ENCODE data around the gene TPSG1.

TPSG1 gene

GRCh38 chr16:1218930-1219611, 6.0 kb downstream of the TPSG1 start:
- DNase-seq (ENCODE audit: low spot score in 2 of 2) (no peak), ATAC-seq (ENCODE audit: low read depth) (no peak)
- Mint-ChIP-seq H3K4me1 (no peaks in the 10 kb centered on the region), H3K27ac (no peak overlapping the region), H3K27me3 (peaks cover 11% of the 10 kb centered on the region), H3K9me3 (no peaks in the 10 kb centered on the region), H3K36me3 (no peaks in the 10 kb centered on the region), H3K4me3 (no peak overlapping the region)

GRCh38 chr16:1218061-1218929, 6.8 kb downstream of the TPSG1 start:
- DNase-seq (ENCODE audit: low spot score in 2 of 2) = no peak
- no peaks in the 10 kb centered on the region for H3K9me3 Mint-ChIP-seq
- H3K4me3 Mint-ChIP-seq = no peak overlapping the region
- no peaks in the 10 kb centered on the region for H3K36me3 Mint-ChIP-seq
- H3K27ac Mint-ChIP-seq = no peak overlapping the region
- H3K27me3 Mint-ChIP-seq = peaks cover 13% of the 10 kb centered on the region
- H3K4me1 Mint-ChIP-seq = no peaks in the 10 kb centered on the region
- ATAC-seq (ENCODE audit: low read depth) = no peak

- DNase-seq (ENCODE audit: low spot score in 2 of 2) = no peak
- Mint-ChIP-seq H3K9me3 (no peaks in the 10 kb centered on the region), H3K27me3 (peaks cover 13% of the 10 kb centered on the region), H3K4me3 (no peak overlapping the region), H3K27ac (no peak overlapping the region), H3K36me3 (no peaks in the 10 kb centered on the region), H3K4me1 (no peaks in the 10 kb centered on the region)
- no peak for ATAC-seq (ENCODE audit: low read depth)
Observed at GRCh38 chr16:1217526-1217925, 7.5 kb downstream of the TPSG1 start.

- Mint-ChIP-seq H3K4me3 (no peak overlapping the region), H3K36me3 (no peaks in the 10 kb centered on the region), H3K4me1 (no peaks in the 10 kb centered on the region), H3K27me3 (peaks cover 13% of the 10 kb centered on the region), H3K27ac (no peak overlapping the region), H3K9me3 (no peaks in the 10 kb centered on the region)
- no peak for ATAC-seq (ENCODE audit: low read depth)
- DNase-seq (ENCODE audit: low spot score in 2 of 2) = no peak
Observed at GRCh38 chr16:1216681-1217400, 8.2 kb downstream of the TPSG1 start.

- ATAC-seq (ENCODE audit: low read depth) = no peak
- Mint-ChIP-seq H3K27me3 (peaks cover 10% of the 10 kb centered on the region), H3K4me1 (no peaks in the 10 kb centered on the region), H3K9me3 (no peaks in the 10 kb centered on the region), H3K4me3 (no peak overlapping the region), H3K27ac (no peak overlapping the region), H3K36me3 (no peaks in the 10 kb centered on the region)
- DNase-seq (ENCODE audit: low spot score in 2 of 2) = no peak
Observed at GRCh38 chr16:1216296-1216619, 8.8 kb downstream of the TPSG1 start.

- Mint-ChIP-seq H3K4me1 (no peaks in the 10 kb centered on the region), H3K4me3 (no peak overlapping the region), H3K27me3 (peaks cover 10% of the 10 kb centered on the region), H3K9me3 (no peaks in the 10 kb centered on the region), H3K36me3 (no peaks in the 10 kb centered on the region), H3K27ac (no peak overlapping the region)
- no peak for DNase-seq (ENCODE audit: low spot score in 2 of 2)
- ATAC-seq (ENCODE audit: low read depth) = no peak
Observed at GRCh38 chr16:1215574-1216295, 9.3 kb downstream of the TPSG1 start.

- Mint-ChIP-seq H3K36me3 (no peaks in the 10 kb centered on the region), H3K27me3 (peaks cover 10% of the 10 kb centered on the region), H3K27ac (no peak overlapping the region), H3K4me1 (no peaks in the 10 kb centered on the region), H3K9me3 (no peaks in the 10 kb centered on the region), H3K4me3 (no peak overlapping the region)
- DNase-seq (ENCODE audit: low spot score in 2 of 2) (no peak), ATAC-seq (ENCODE audit: low read depth) (no peak)
Observed at GRCh38 chr16:1214719-1215118, 10.3 kb downstream of the TPSG1 start.

GRCh38 chr16:1213796-1214372, 11.2 kb downstream of the TPSG1 start:
- no peak for ATAC-seq (ENCODE audit: low read depth)
- H3K4me1 Mint-ChIP-seq = no peaks in the 10 kb centered on the region

GRCh38 chr16:1213231-1213630, 11.8 kb downstream of the TPSG1 start:
- DNase-seq (ENCODE audit: low spot score in 2 of 2) (no peak), ATAC-seq (ENCODE audit: low read depth) (no peak)
- Mint-ChIP-seq H3K27ac (no peak overlapping the region), H3K9me3 (no peaks in the 10 kb centered on the region), H3K36me3 (no peaks in the 10 kb centered on the region), H3K27me3 (peaks cover 10% of the 10 kb centered on the region), H3K4me3 (no peak overlapping the region), H3K4me1 (no peaks in the 10 kb centered on the region)

More at GRCh38 chr16:1213796-1214372, 11.2 kb downstream of the TPSG1 start:
- DNase-seq (ENCODE audit: low spot score in 2 of 2) = no peak
- H3K4me3 Mint-ChIP-seq = no peak overlapping the region
- no peaks in the 10 kb centered on the region for H3K36me3 Mint-ChIP-seq
- no peaks in the 10 kb centered on the region for H3K9me3 Mint-ChIP-seq
- H3K27me3 Mint-ChIP-seq = peaks cover 10% of the 10 kb centered on the region
- H3K27ac Mint-ChIP-seq = no peak overlapping the region

GRCh38 chr16:1212616-1213194, 12.4 kb downstream of the TPSG1 start:
- Mint-ChIP-seq H3K36me3 (no peaks in the 10 kb centered on the region), H3K9me3 (no peaks in the 10 kb centered on the region), H3K27me3 (peaks cover 10% of the 10 kb centered on the region), H3K27ac (no peak overlapping the region), H3K4me3 (no peak overlapping the region), H3K4me1 (no peaks in the 10 kb centered on the region)
- no peak for DNase-seq (ENCODE audit: low spot score in 2 of 2)
- no peak for ATAC-seq (ENCODE audit: low read depth)

- ATAC-seq (ENCODE audit: low read depth) = no peak
- H3K9me3 Mint-ChIP-seq = no peaks in the 10 kb centered on the region
- H3K4me3 Mint-ChIP-seq = no peak overlapping the region
- peaks cover 10% of the 10 kb centered on the region for H3K27me3 Mint-ChIP-seq
- no peak for DNase-seq (ENCODE audit: low spot score in 2 of 2)
- no peak overlapping the region for H3K27ac Mint-ChIP-seq
- no peaks in the 10 kb centered on the region for H3K36me3 Mint-ChIP-seq
- no peaks in the 10 kb centered on the region for H3K4me1 Mint-ChIP-seq
Observed at GRCh38 chr16:1211451-1212268, 13.4 kb downstream of the TPSG1 start.

GRCh38 chr16:1210461-1210860, 14.6 kb downstream of the TPSG1 start:
- Mint-ChIP-seq H3K36me3 (no peaks in the 10 kb centered on the region), H3K4me3 (no peak overlapping the region), H3K27me3 (peaks cover 5% of the 10 kb centered on the region), H3K27ac (no peak overlapping the region), H3K4me1 (no peaks in the 10 kb centered on the region), H3K9me3 (no peaks in the 10 kb centered on the region)
- ATAC-seq (ENCODE audit: low read depth) = no peak
- no peak for DNase-seq (ENCODE audit: low spot score in 2 of 2)

GRCh38 chr16:1209081-1209480, 16.0 kb downstream of the TPSG1 start:
- H3K27me3 Mint-ChIP-seq = peaks cover 2% of the 10 kb centered on the region
- H3K36me3 Mint-ChIP-seq = no peaks in the 10 kb centered on the region
- H3K9me3 Mint-ChIP-seq = no peaks in the 10 kb centered on the region
- ATAC-seq (ENCODE audit: low read depth) (no peak), DNase-seq (ENCODE audit: low spot score in 2 of 2) (no peak)
- no peak overlapping the region for H3K4me3 Mint-ChIP-seq
- no peaks in the 10 kb centered on the region for H3K4me1 Mint-ChIP-seq
- H3K27ac Mint-ChIP-seq = no peak overlapping the region
